Esophagus squamous epithelium (tissue), 5 donors: ENCODE measurements around the gene CCDC183. TPM values are rescaled to one million over a fixed set of nuclear protein-coding genes. Genes with fewer than 3 reads are reported as not detected.
"Not testable (repeated sequence)": the region's sequence is repeated elsewhere in the genome, so short reads cannot be mapped to it uniquely, and the experiment has no call there.

Experiments used
- DNase-seq: peaks from one replicate; lab custom pipeline; 2025; lab: John Stamatoyannopoulos, UW
- H3K27ac ChIP-seq, 4 donors: fragments of 200-600 bp; sonication (generic); one replicate each; pipeline ENCODE4 v1.5.1; 2016 to 2019; ENCODE audit warnings: mild to moderate bottlenecking in 1 of 4
- H3K27me3 ChIP-seq, 4 donors: fragments of 200-600 bp; sonication (generic); 1 replicate in 3 of 4; 2 replicates in 1 of 4; pipeline versions ENCODE4 v1.5.1 to v1.6.0; 2017 to 2021; ENCODE audit warnings: antibody characterized with exemption in 1 of 4
- H3K36me3 ChIP-seq, 3 donors: fragments of 200-600 bp; sonication (generic); one replicate each; pipeline ENCODE4 v1.5.1; 2016 to 2019
- H3K4me1 ChIP-seq, 3 donors: fragments of 200-600 bp; sonication (generic); one replicate each; pipeline ENCODE4 v1.5.1; 2017 to 2019
- H3K4me3 ChIP-seq, 4 donors: fragments of 200-600 bp; sonication (generic); 1 replicate in 3 of 4; 2 replicates in 1 of 4; pipeline ENCODE4 v1.5.1; 2016 to 2019; ENCODE audit warnings: mild to moderate bottlenecking in 2 of 4, moderate library complexity in 1 of 4
- H3K9me3 ChIP-seq, 3 donors: fragments of 200-600 bp; sonication (generic); one replicate each; pipeline ENCODE4 v1.5.1; 2016 to 2019
- POLR2A ChIP-seq, 4 donors: fragments of 450-650 bp; IDR thresholded peaks; one replicate each; pipeline ENCODE4 v1.6.1; 2017; ENCODE audit warnings: antibody characterized with exemption in 4 of 4, mild to moderate bottlenecking in 4 of 4, moderate library complexity in 3 of 4
- WGBS, 2 donors: methylation state at CpG; one replicate each; pipeline ENCODE4 v1.1.5; 2018; 5-methylcytosine and 5-hydroxymethylcytosine counted together
- intact Hi-C: fragments of 100-400 bp; cut with DNase I; formaldehyde crosslinking; loops from one replicate; pipeline ENCODE4 v1.15.0; 2022
- total RNA-seq, 4 donors: library from RNA; depleted of rRNA; stranded (reverse); fragments of >200 nt; gene quantifications; one replicate each; pipeline ENCODE4 v1.1.0, GENCODE V29; 2016
- TF ChIP-seq, protein P1 (sequence below), 6 experiments: fragments of 450-650 bp in 4 of 6; fragments of 200-600 bp in 2 of 6; sonication (generic) in 2 of 6; IDR thresholded peaks; one replicate each; pipeline ENCODE4 v1.5.1; 2016 to 2019; ENCODE audit warnings: antibody characterized with exemption in 6 of 6, mild to moderate bottlenecking in 4 of 6, moderate library complexity in 4 of 6
- donor health status: DM: yes; HTN: yes; CAD: no.

The CCDC183 gene
- total RNA-seq, 4 donors from 2014 or later, result 2.1 TPM; not detected in 3

- H3K36me3 ChIP-seq, result no peaks in the 10 kb centered on the region
- H3K27me3 ChIP-seq, result peaks cover 0 to 40% (median 0%) of the 10 kb centered on the region in 4 donors
- DNase-seq, result no peak
- peaks cover 0 to 23% (median 3%) of the 10 kb centered on the region in 3 donors for H3K9me3 ChIP-seq
- TF ChIP-seq POLR2A (IDR thresholded peaks at IDR 0.05), result no peak
- TF ChIP-seq, protein P1, sequence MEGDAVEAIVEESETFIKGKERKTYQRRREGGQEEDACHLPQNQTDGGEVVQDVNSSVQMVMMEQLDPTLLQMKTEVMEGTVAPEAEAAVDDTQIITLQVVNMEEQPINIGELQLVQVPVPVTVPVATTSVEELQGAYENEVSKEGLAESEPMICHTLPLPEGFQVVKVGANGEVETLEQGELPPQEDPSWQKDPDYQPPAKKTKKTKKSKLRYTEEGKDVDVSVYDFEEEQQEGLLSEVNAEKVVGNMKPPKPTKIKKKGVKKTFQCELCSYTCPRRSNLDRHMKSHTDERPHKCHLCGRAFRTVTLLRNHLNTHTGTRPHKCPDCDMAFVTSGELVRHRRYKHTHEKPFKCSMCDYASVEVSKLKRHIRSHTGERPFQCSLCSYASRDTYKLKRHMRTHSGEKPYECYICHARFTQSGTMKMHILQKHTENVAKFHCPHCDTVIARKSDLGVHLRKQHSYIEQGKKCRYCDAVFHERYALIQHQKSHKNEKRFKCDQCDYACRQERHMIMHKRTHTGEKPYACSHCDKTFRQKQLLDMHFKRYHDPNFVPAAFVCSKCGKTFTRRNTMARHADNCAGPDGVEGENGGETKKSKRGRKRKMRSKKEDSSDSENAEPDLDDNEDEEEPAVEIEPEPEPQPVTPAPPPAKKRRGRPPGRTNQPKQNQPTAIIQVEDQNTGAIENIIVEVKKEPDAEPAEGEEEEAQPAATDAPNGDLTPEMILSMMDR (IDR thresholded peaks at IDR 0.05), result no peak
- peaks cover 0 to 3% (median 0%) of the 10 kb centered on the region in 3 donors for H3K4me1 ChIP-seq
- no peak overlapping the region for H3K4me3 ChIP-seq
- no peak overlapping the region for H3K27ac ChIP-seq
- intact Hi-C loops, result no loop called here
- WGBS, 2 donors, result 89 to 92% methylated on average over 3 to 14 of the region's 31 CpGs
Observed at GRCh38 chr9:136753371-136754058, 42.6 kb upstream of the CCDC183 start.

GRCh38 chr9:136754059-136754572 is 42.0 kb upstream of the CCDC183 start:
- intact Hi-C loops, result no loop called here
- H3K27ac ChIP-seq, result no peak overlapping the region

GRCh38 chr9:136754626-136755301 is 41.4 kb upstream of the CCDC183 start:
- no peak overlapping the region for H3K27ac ChIP-seq
- intact Hi-C loops, result no loop called here
- DNase-seq, result no peak
- no peak overlapping the region for H3K4me3 ChIP-seq
- no peaks in the 10 kb centered on the region for H3K36me3 ChIP-seq
- 73 to 80% methylated on average over 6 to 12 of the region's 24 CpGs for WGBS, 2 donors
- H3K9me3 ChIP-seq, result peaks cover 0 to 23% (median 3%) of the 10 kb centered on the region in 3 donors
- no peaks in the 10 kb centered on the region for H3K4me1 ChIP-seq
- H3K27me3 ChIP-seq, result peaks cover 0 to 49% (median 0%) of the 10 kb centered on the region in 4 donors
- TF ChIP-seq, protein P1 (IDR thresholded peaks at IDR 0.05), result no peak
- no peak for TF ChIP-seq POLR2A (IDR thresholded peaks at IDR 0.05)

More at GRCh38 chr9:136754059-136754572, 42.0 kb upstream of the CCDC183 start:
- no peak for TF ChIP-seq POLR2A (IDR thresholded peaks at IDR 0.05)
- TF ChIP-seq, protein P1 (IDR thresholded peaks at IDR 0.05), result no peak
- no peak for DNase-seq
- Histone ChIP-seq H3K4me1 (no peaks in the 10 kb centered on the region), H3K27me3 (peaks cover 0 to 42% (median 0%) of the 10 kb centered on the region in 4 donors), H3K9me3 (peaks cover 0 to 23% (median 3%) of the 10 kb centered on the region in 3 donors), H3K36me3 (no peaks in the 10 kb centered on the region), H3K4me3 (no peak overlapping the region)
- 54 to 100% methylated on average over 1 to 10 of the region's 17 CpGs for WGBS, 2 donors

GRCh38 chr9:136755302-136756133 is 40.6 kb upstream of the CCDC183 start:
- H3K4me3 ChIP-seq, H3K4me1 ChIP-seq, DNase-seq, H3K36me3 ChIP-seq, intact Hi-C loops, H3K27ac ChIP-seq: not testable (repeated sequence)
- Histone ChIP-seq H3K9me3 (peaks cover 0 to 23% (median 3%) of the 10 kb centered on the region in 3 donors), H3K27me3 (peaks cover 0 to 56% (median 0%) of the 10 kb centered on the region in 4 donors)
- WGBS, 2 donors, result 87 to 88% methylated on average over 16 to 17 of the region's 22 CpGs

- Histone ChIP-seq H3K27ac (no peak overlapping the region), H3K36me3 (no peaks in the 10 kb centered on the region), H3K4me1 (peaks cover 0 to 8% (median 0%) of the 10 kb centered on the region in 3 donors), H3K27me3 (peaks cover 0 to 61% (median 0%) of the 10 kb centered on the region in 4 donors), H3K9me3 (peaks cover 0 to 23% (median 3%) of the 10 kb centered on the region in 3 donors), H3K4me3 (no peak overlapping the region)
- WGBS, 2 donors, result 70 to 87% methylated on average over 4 of the region's 4 CpGs
- no peak for DNase-seq
- TF ChIP-seq, protein P1 (IDR thresholded peaks at IDR 0.05), result no peak
- TF ChIP-seq POLR2A (IDR thresholded peaks at IDR 0.05), result no peak
- intact Hi-C loops, result no loop called here
Observed at GRCh38 chr9:136756134-136756438, 40.1 kb upstream of the CCDC183 start.
